NCI-H510A (cell line): ENCODE measurements around the gene TSEN34.

ENCODE experiments used
- DNase-seq: peaks from one replicate; lab custom pipeline; 2025; lab: John Stamatoyannopoulos, UW

Gene TSEN34

GRCh38 chr19:54191011-54191810 is at the start of gene TSEN34:
Gene TSEN34 (plus strand): TSS chr19:54191308. CDS start chr19:54191365, 57 bp downstream.
- DNase-seq = peak; percentile 69

GRCh38 chr19:54141356-54141755 is 49.8 kb upstream of the TSEN34 start:
- no peak for DNase-seq

GRCh38 chr19:54142166-54142780 is 48.8 kb upstream of the TSEN34 start:
- DNase-seq = no peak

GRCh38 chr19:54145541-54146158 is 45.5 kb upstream of the TSEN34 start:
- no peak for DNase-seq

- no peak for DNase-seq
These were observed 43.4 kb upstream of the TSEN34 start for GRCh38 chr19:54147676-54148075.

- no peak for DNase-seq
These were observed 43.0 kb upstream of the TSEN34 start for GRCh38 chr19:54148158-54148557.

- no peak for DNase-seq
These were observed 41.9 kb upstream of the TSEN34 start for GRCh38 chr19:54149021-54149812.

GRCh38 chr19:54151362-54152035 is 39.6 kb upstream of the TSEN34 start:
- DNase-seq = no peak

- DNase-seq = no peak
These were observed 38.8 kb upstream of the TSEN34 start for GRCh38 chr19:54152267-54152666.

GRCh38 chr19:54152878-54153524 is 38.1 kb upstream of the TSEN34 start:
- no peak for DNase-seq

- DNase-seq = no peak
These were observed 37.3 kb upstream of the TSEN34 start for GRCh38 chr19:54153731-54154326.

GRCh38 chr19:54154603-54155345 is 36.3 kb upstream of the TSEN34 start:
- DNase-seq = no peak

- DNase-seq = no peak
These were observed 35.4 kb upstream of the TSEN34 start for GRCh38 chr19:54155694-54156093.

GRCh38 chr19:54156490-54156889 is 34.6 kb upstream of the TSEN34 start:
- no peak for DNase-seq

GRCh38 chr19:54156953-54157352 is 34.2 kb upstream of the TSEN34 start:
- DNase-seq = no peak

- no peak for DNase-seq
These were observed 32.2 kb upstream of the TSEN34 start for GRCh38 chr19:54158812-54159351.

- DNase-seq = peak; percentile 99
These were observed 31.5 kb upstream of the TSEN34 start, which contains the start of gene LENG1 for GRCh38 chr19:54159352-54160181. Gene LENG1 (minus strand): TSS chr19:54159721. CDS start chr19:54159695, 26 bp downstream.

GRCh38 chr19:54160182-54160811 is 30.8 kb upstream of the TSEN34 start:
- no peak for DNase-seq
